Measurements from ENCODE around the gene LRR1. TPM values are rescaled to one million over a fixed set of nuclear protein-coding genes. Genes with fewer than 3 reads are reported as not detected.

LRR1 gene
- total and polyA plus RNA-seq, 8 donors: 0.45 to 14.7 (median 7.7) TPM

GRCh38 chr14:49578141-49578540 is 20.6 kb upstream of the LRR1 start:
- intact Hi-C loops (cut with DNase I; ENCODE audit: low total_unique reads): no loop called here

DNA sequence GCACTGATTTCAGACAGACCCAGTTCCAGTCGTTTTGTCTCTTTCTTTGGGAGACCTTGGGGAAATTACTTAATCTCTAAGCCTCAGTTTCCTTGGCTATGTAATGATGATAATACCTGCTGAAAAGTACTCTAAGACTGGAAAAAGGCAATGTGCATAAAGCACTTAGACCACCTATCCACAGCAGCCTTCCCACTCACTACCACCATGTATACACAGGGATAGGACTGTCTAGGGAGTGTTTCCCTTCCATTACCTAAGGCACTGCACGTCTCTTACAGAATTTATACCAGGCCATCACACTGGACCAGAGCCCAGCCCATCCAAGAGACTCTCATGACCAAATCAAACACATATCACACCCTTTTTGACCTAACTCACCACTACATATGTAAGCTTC is 18.9 kb upstream of the LRR1 start:
- H3K4me1 ChIP-seq: peaks cover 17 to 36% (median 25%) of the 10 kb centered on the region in 4 donors
- H3K4me3 ChIP-seq: no peak overlapping the region
- TF ChIP-seq, protein P1, sequence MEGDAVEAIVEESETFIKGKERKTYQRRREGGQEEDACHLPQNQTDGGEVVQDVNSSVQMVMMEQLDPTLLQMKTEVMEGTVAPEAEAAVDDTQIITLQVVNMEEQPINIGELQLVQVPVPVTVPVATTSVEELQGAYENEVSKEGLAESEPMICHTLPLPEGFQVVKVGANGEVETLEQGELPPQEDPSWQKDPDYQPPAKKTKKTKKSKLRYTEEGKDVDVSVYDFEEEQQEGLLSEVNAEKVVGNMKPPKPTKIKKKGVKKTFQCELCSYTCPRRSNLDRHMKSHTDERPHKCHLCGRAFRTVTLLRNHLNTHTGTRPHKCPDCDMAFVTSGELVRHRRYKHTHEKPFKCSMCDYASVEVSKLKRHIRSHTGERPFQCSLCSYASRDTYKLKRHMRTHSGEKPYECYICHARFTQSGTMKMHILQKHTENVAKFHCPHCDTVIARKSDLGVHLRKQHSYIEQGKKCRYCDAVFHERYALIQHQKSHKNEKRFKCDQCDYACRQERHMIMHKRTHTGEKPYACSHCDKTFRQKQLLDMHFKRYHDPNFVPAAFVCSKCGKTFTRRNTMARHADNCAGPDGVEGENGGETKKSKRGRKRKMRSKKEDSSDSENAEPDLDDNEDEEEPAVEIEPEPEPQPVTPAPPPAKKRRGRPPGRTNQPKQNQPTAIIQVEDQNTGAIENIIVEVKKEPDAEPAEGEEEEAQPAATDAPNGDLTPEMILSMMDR (IDR thresholded peaks at IDR 0.05): no peak
- TF ChIP-seq POLR2A (IDR thresholded peaks at IDR 0.05) (no peak), POLR2AphosphoS5 (IDR thresholded peaks at IDR 0.05) (no peak), EP300 (IDR thresholded peaks at IDR 0.05) (no peak)
- WGBS, 5 donors: 71 to 85% (median 77%) methylated on average over 2 of the region's 2 CpGs
- H3K27ac ChIP-seq: no peak overlapping the region
- H3K9me3 ChIP-seq: no peaks in the 10 kb centered on the region
- H3K36me3 ChIP-seq: peaks cover 33 to 64% (median 54%) of the 10 kb centered on the region in 4 donors
- no peaks in the 10 kb centered on the region for H3K27me3 ChIP-seq
- DNase-seq: no peak
- intact Hi-C loops (cut with DNase I; ENCODE audit: low total_unique reads): no loop called here

More at GRCh38 chr14:49578141-49578540, 20.6 kb upstream of the LRR1 start:
- peaks cover 5 to 19% (median 10%) of the 10 kb centered on the region in 4 donors for H3K4me1 ChIP-seq
- H3K4me3 ChIP-seq: no peak overlapping the region
- TF ChIP-seq, protein P1 (IDR thresholded peaks at IDR 0.05): no peak
- TF ChIP-seq POLR2AphosphoS5 (IDR thresholded peaks at IDR 0.05) (no peak), POLR2A (IDR thresholded peaks at IDR 0.05) (no peak), EP300 (IDR thresholded peaks at IDR 0.05) (no peak)
- H3K27me3 ChIP-seq: no peaks in the 10 kb centered on the region
- no peak overlapping the region for H3K27ac ChIP-seq
- H3K9me3 ChIP-seq: no peaks in the 10 kb centered on the region
- 94 to 100% (median 96%) methylated on average over 1 of the region's 1 CpG for WGBS, 5 donors
- peaks cover 23 to 53% (median 48%) of the 10 kb centered on the region in 4 donors for H3K36me3 ChIP-seq
- DNase-seq: no peak

DNA sequence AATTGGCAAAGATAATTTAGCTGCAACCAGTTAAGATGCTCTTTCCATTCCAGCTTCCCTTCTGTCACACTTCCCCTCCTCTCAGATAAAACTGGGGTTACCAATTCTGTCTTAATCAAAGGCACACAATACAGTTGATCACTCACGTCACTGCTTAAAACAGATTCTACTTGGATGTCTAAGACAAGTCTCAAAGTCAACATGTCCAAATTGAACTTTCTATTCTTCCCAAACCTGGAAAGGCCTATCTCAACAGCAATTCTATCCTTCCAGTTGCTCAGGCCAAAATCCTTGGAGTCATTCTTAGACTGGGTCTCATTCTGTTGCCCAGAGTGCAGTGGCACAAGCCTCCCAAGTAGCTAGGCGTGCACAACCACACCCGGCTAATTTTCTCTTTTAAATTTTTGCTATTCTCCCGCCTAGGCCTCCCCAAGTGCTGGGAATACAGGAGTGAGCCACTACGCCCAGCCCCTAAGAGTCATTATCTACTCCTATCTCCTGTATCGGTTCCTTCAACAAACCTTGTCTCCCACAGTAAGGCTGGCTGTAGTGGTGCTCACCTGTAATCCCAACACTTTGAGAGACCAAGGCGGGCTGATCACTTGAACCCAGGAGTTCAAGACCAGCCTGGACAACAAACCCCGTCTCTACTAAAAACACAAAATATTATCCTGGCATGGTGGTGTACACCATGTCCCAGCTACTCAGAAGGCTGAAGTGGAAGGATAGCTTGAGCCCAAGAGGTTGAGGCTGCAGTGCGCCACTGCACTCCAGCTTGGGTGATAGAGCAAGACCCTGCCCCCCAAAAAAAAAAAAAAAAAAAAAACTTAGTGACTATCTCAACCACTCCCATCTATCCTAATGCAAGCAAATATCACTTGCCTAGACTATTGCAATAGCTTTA is 17.3 kb upstream of the LRR1 start:
- no peak overlapping the region for H3K4me3 ChIP-seq
- no peak for DNase-seq
- 71 to 88% (median 81%) methylated on average over 9 of the region's 9 CpGs for WGBS, 5 donors
- H3K9me3 ChIP-seq: no peaks in the 10 kb centered on the region
- peaks cover 28 to 49% (median 44%) of the 10 kb centered on the region in 4 donors for H3K36me3 ChIP-seq
- H3K27ac ChIP-seq: no peak overlapping the region
- no peaks in the 10 kb centered on the region for H3K27me3 ChIP-seq
- intact Hi-C loops (cut with DNase I; ENCODE audit: low total_unique reads): no loop called here
- TF ChIP-seq POLR2AphosphoS5 (IDR thresholded peaks at IDR 0.05) (no peak), EP300 (IDR thresholded peaks at IDR 0.05) (no peak), POLR2A (IDR thresholded peaks at IDR 0.05) (no peak)
- TF ChIP-seq, protein P1 (IDR thresholded peaks at IDR 0.05): no peak
- H3K4me1 ChIP-seq: peaks cover 17 to 42% (median 32%) of the 10 kb centered on the region in 4 donors

DNA sequence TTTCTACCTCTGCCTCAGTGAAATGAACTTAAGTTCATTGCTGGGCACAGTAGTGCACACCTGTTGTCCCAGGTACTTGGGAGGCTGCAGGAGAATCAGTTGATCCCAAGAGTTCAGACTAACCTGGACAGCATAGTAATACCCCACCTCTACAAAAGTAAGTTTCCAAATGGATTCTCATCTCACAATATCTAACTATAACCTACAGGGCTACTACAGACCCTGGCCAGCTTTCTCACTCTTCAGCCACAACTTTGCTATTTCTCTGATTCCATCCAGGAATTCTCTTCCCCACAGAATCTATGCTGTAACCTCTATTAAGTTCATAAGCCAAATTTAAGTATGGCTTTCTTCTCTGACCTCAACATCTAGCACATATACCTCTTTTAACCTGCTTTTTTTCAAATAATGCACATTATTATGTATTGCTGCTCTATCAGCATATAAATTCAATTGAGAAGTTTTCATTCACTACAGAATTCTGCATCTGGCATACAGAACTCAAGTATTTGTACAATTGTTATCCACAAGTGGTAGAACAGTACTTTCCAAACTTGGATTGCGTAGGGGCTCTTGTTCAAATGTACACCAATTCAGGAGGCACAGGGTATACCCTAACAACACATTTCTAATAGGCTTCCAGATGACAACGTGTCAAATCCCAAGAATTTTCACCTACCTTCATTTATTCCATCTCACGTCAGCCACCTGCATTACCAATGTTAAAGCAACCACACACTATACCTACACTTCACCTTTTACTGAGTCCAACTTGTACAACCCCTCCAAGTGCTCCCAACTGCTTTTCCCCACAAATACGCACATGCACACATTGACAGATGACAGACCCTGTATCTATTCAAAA is 16.4 kb upstream of the LRR1 start:
- TF ChIP-seq POLR2AphosphoS5 (IDR thresholded peaks at IDR 0.05): no peak
- TF ChIP-seq EP300 (IDR thresholded peaks at IDR 0.05): no peak
- TF ChIP-seq, protein P1 (IDR thresholded peaks at IDR 0.05): no peak
- TF ChIP-seq POLR2A (IDR thresholded peaks at IDR 0.05): no peak
- Histone ChIP-seq H3K27me3 (no peaks in the 10 kb centered on the region), H3K27ac (no peak overlapping the region), H3K4me3 (no peak overlapping the region), H3K4me1 (peaks cover 17 to 49% (median 32%) of the 10 kb centered on the region in 4 donors), H3K9me3 (no peaks in the 10 kb centered on the region), H3K36me3 (peaks cover 19 to 40% (median 35%) of the 10 kb centered on the region in 4 donors)
- intact Hi-C loops (cut with DNase I; ENCODE audit: low total_unique reads): no loop called here
- WGBS, 5 donors: 90 to 97% (median 94%) methylated on average over 4 of the region's 4 CpGs
- DNase-seq: no peak
